Measurements from ENCODE around the gene GPR179.

DNA sequence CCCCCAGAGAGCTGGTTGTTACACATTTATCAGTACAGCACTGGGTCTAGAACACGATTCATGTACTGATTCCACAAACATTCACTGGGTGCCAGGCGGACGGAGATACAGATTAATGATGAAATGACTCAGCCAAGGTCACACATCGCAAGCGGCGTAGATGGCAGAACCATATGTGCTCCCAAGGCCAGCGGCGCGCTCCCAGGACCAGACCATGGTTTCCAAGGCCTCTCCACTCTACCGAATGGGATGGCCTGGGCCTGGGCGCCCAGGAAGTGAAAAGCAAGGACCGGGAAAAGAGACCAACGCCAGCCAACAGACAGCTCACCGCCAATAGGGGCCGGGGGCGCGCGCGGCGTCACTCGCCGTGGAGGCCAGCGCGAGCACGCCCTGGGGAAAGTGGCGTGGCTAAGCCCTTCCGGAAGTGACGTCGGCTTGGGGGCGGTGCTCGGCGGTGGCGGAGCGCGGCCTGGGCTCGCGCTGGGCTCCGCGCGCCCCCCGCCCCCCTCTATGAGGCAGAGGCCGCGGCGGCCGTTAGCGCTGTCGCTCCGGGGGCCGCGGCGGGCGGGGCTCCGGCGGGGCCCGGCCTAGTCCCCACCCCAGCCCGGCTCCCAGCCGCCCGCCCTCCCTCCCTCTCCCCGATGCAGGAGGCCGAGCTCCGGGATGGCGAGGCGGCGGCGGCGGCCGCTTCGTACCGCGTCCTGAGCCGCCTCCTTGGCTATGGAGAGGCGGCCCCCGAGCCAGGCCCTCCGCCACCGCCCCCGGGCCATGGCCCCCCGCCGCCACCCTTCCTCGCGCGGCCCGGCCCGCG, 7.9 kb upstream of the GPR179 start, which contains the start of gene SOCS7:
- TF ChIP-seq, protein P1, sequence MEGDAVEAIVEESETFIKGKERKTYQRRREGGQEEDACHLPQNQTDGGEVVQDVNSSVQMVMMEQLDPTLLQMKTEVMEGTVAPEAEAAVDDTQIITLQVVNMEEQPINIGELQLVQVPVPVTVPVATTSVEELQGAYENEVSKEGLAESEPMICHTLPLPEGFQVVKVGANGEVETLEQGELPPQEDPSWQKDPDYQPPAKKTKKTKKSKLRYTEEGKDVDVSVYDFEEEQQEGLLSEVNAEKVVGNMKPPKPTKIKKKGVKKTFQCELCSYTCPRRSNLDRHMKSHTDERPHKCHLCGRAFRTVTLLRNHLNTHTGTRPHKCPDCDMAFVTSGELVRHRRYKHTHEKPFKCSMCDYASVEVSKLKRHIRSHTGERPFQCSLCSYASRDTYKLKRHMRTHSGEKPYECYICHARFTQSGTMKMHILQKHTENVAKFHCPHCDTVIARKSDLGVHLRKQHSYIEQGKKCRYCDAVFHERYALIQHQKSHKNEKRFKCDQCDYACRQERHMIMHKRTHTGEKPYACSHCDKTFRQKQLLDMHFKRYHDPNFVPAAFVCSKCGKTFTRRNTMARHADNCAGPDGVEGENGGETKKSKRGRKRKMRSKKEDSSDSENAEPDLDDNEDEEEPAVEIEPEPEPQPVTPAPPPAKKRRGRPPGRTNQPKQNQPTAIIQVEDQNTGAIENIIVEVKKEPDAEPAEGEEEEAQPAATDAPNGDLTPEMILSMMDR (IDR thresholded peaks at IDR 0.05) = no peak
- no peak for TF ChIP-seq POLR2A (IDR thresholded peaks at IDR 0.05)
